Metanephros (tissue), 2 donors: ENCODE measurements around the gene OR52L1. TPM values are rescaled to one million over a fixed set of nuclear protein-coding genes. Genes with fewer than 3 reads are reported as not detected.

ENCODE experiments used
- small RNA-seq: library from RNA; depleted of rRNA; stranded (forward); fragments of <200 nt; gene quantifications from one replicate; pipeline ENCODE3, GENCODE V24; 2014; ENCODE audit warnings: low replicate concordance
- total RNA-seq: library from RNA; depleted of rRNA; stranded (reverse); fragments of >200 nt; gene quantifications from one replicate; pipeline ENCODE4 v1.2.3, GENCODE V29; 2014

The OR52L1 gene
- total RNA-seq, result not detected

GRCh38 chr11:5986885-5987284 lies at the start of gene OR52L1:
OR52L1 (minus strand) TSS chr11:5986985; CDS start chr11:5986930, 55 bp downstream.

GRCh38 chr11:6030708-6031405 lies 44.1 kb upstream of the OR52L1 start, which contains the start of gene OR56A1:
OR56A1 (minus strand) TSS chr11:6030758; CDS start chr11:6027692, 3,066 bp downstream.

GRCh38 chr11:6006846-6007245 lies 20.1 kb upstream of the OR52L1 start, which contains the start of gene OR56A4:
OR56A4 (minus strand) TSS chr11:6006946; CDS start chr11:6002992, 3,954 bp downstream.

GRCh38 chr11:5968394-5968793 lies 18.4 kb downstream of the OR52L1 start, which contains the start of gene OR56A5:
OR56A5 (minus strand) TSS chr11:5968494; CDS start chr11:5968494, 0 bp downstream.

GRCh38 chr11:5941951-5942350 lies 44.8 kb downstream of the OR52L1 start, which contains the start of gene OR56A3:
OR56A3 (plus strand) TSS chr11:5942251; CDS start chr11:5947347, 5,096 bp downstream.

Small RNA genes lying within 50 kb of the gene (small RNA-seq; reads per million reads assigned to genes)
- gene RNA5SP329, result not detected

Other genes starting within 250 kb of the OR52L1 start
- not detected for gene OR52N4, start 232.7 kb downstream of the OR52L1 start, total RNA-seq
- not detected for gene OR52N5, start 203.6 kb downstream of the OR52L1 start, total RNA-seq
- gene OR52N1, start 195.7 kb downstream of the OR52L1 start, total RNA-seq, result not detected
- not detected for gene OR52N2, start 178.1 kb downstream of the OR52L1 start, total RNA-seq
- gene OR52E6, start 145.1 kb downstream of the OR52L1 start, total RNA-seq, result not detected
- gene OR52E8, start 129.3 kb downstream of the OR52L1 start, total RNA-seq, result not detected
- not detected for gene OR52E4, start 106.4 kb downstream of the OR52L1 start, total RNA-seq
- gene OR52E5, start 93.8 kb downstream of the OR52L1 start, total RNA-seq, result not detected
- not detected for gene OR56A3, start 44.7 kb downstream of the OR52L1 start, total RNA-seq
- not detected for gene OR56A5, start 18.5 kb downstream of the OR52L1 start, total RNA-seq
- not detected for gene OR56A4, start 20.0 kb upstream of the OR52L1 start, total RNA-seq
- gene OR56A1, start 43.8 kb upstream of the OR52L1 start, total RNA-seq, result 0.12 TPM
- not detected for gene OR56B4, start 120.7 kb upstream of the OR52L1 start, total RNA-seq
- not detected for gene OR52B2, start 183.3 kb upstream of the OR52L1 start, total RNA-seq
- gene OR52W1, start 212.2 kb upstream of the OR52L1 start, total RNA-seq, result not detected
- gene C11orf42, start 218.6 kb upstream of the OR52L1 start, total RNA-seq, result not detected
- 57.0 TPM for gene FHIP1B, start 247.7 kb upstream of the OR52L1 start, total RNA-seq